Peyer's patch (tissue), 4 donors: Measurements from ENCODE around the gene ARHGEF7. TPM values are rescaled to one million over a fixed set of nuclear protein-coding genes. Genes with fewer than 3 reads are reported as not detected.
A peak's percentile ranks its signal among the peaks of the same experiment; 100 is the strongest.

Experiments used
- DNase-seq, 3 donors: peaks; one replicate each; pipeline ENCODE4 v3.0.0-alpha.2; 2017 to 2019
- H3K27ac ChIP-seq, 4 donors: fragments of 200-600 bp; sonication (generic); one replicate each; pipeline ENCODE4 v1.5.1; 2016 to 2019
- H3K27me3 ChIP-seq, 2 donors: fragments of 200-600 bp; sonication (generic); one replicate each; pipeline ENCODE4 v1.5.1; 2019
- H3K36me3 ChIP-seq, 3 donors: fragments of 200-600 bp; sonication (generic); one replicate each; pipeline ENCODE4 v1.5.1; 2016 to 2019
- H3K4me1 ChIP-seq, 4 donors: fragments of 200-600 bp; sonication (generic); one replicate each; pipeline ENCODE4 v1.5.1; 2016 to 2019
- H3K4me3 ChIP-seq, 4 donors: fragments of 200-600 bp; sonication (generic); 1 replicate in 3 of 4; 2 replicates in 1 of 4; pipeline ENCODE4 v1.5.1; 2016 to 2019; ENCODE audit warnings: mild to moderate bottlenecking in 1 of 4
- H3K9me3 ChIP-seq, 4 donors: fragments of 200-600 bp; sonication (generic); one replicate each; pipeline ENCODE4 v1.5.1; 2016 to 2019; ENCODE audit warnings: mild to moderate bottlenecking in 1 of 4
- CTCF ChIP-seq, 6 experiments: fragments of 450-650 bp in 4 of 6; fragments of 200-600 bp in 2 of 6; sonication (generic) in 1 of 6; IDR thresholded peaks; one replicate each; pipeline ENCODE4 v1.5.1; 2017 to 2019; ENCODE audit warnings: antibody characterized with exemption in 6 of 6, mild to moderate bottlenecking in 3 of 6, moderate library complexity in 1 of 6
- POLR2A ChIP-seq, 2 donors: fragments of 450-650 bp; IDR thresholded peaks; one replicate each; pipeline ENCODE4 v1.5.1; 2017; ENCODE audit warnings: antibody characterized with exemption in 2 of 2, mild to moderate bottlenecking in 2 of 2, moderate library complexity in 2 of 2
- total RNA-seq, 4 donors: library from RNA; depleted of rRNA; stranded (reverse); fragments of >200 nt; gene quantifications; one replicate each; pipeline ENCODE4 v1.1.0, GENCODE V29; 2016

The ARHGEF7 gene
- total RNA-seq, 4 donors from 2014 or later, result 58.1 to 117 (median 95.5) TPM

GRCh38 chr13:111202156-111202621 is 87.1 kb downstream of the ARHGEF7 start:
- peak overlapping the region in 2 of 4 donors; percentile 3 to 31 for H3K27ac ChIP-seq
- no peaks in the 10 kb centered on the region for H3K9me3 ChIP-seq
- no peak overlapping the region for H3K4me3 ChIP-seq

DNA sequence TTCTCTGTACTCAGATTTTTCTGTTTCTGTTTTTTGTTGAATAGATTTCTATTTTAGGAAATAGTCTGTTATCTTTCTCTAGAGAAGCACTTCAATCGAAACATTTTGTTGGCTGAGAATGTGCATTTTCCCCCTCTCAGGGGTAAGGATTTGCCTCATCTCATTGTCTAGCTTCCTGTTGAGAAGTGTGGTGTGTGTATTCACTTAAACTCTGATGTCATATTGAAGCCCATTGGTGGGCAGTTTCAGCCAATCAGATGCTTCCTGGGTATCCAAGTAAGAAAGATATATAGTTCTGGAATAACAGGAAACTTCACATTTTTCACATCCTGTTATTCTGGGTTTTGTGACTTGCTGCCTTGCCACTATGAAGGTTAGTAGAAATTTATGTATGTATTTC is 87.6 kb downstream of the ARHGEF7 start:
- Histone ChIP-seq H3K27me3 (no peaks in the 10 kb centered on the region), H3K4me3 (no peak overlapping the region), H3K27ac (peak overlapping the region in 2 of 4 donors; percentile 1 to 31), H3K36me3 (peaks cover 0 to 8% (median 0%) of the 10 kb centered on the region in 3 donors), H3K9me3 (no peaks in the 10 kb centered on the region), H3K4me1 (peaks cover 0 to 28% (median 6%) of the 10 kb centered on the region in 4 donors)
- no peak for TF ChIP-seq POLR2A (IDR thresholded peaks at IDR 0.05)
- TF ChIP-seq CTCF (IDR thresholded peaks at IDR 0.05), result no peak
- peak in 1 of 3 donors; percentile 46 for DNase-seq

More at GRCh38 chr13:111202156-111202621, 87.1 kb downstream of the ARHGEF7 start:
- peaks cover 0 to 28% (median 6%) of the 10 kb centered on the region in 4 donors for H3K4me1 ChIP-seq
- peaks cover 0 to 8% (median 0%) of the 10 kb centered on the region in 3 donors for H3K36me3 ChIP-seq
- no peak for DNase-seq
- H3K27me3 ChIP-seq, result no peaks in the 10 kb centered on the region
- TF ChIP-seq POLR2A (IDR thresholded peaks at IDR 0.05) (no peak), CTCF (IDR thresholded peaks at IDR 0.05) (no peak)

GRCh38 chr13:111203736-111204389 is 88.8 kb downstream of the ARHGEF7 start:
- Histone ChIP-seq H3K9me3 (no peaks in the 10 kb centered on the region), H3K27ac (peak overlapping the region in 3 of 4 donors; percentile 14 to 50 (median 46)), H3K4me3 (no peak overlapping the region), H3K27me3 (no peaks in the 10 kb centered on the region), H3K36me3 (peaks cover 0 to 8% (median 0%) of the 10 kb centered on the region in 3 donors), H3K4me1 (peaks cover 0 to 28% (median 6%) of the 10 kb centered on the region in 4 donors)
- peak in 1 of 3 donors; percentile 41 for DNase-seq
- TF ChIP-seq POLR2A (IDR thresholded peaks at IDR 0.05) (no peak), CTCF (IDR thresholded peaks at IDR 0.05) (no peak)

GRCh38 chr13:111204438-111205177 is 89.5 kb downstream of the ARHGEF7 start:
- Histone ChIP-seq H3K27ac (peak overlapping the region in 2 of 4 donors; percentile 46 to 50), H3K4me3 (no peak overlapping the region)
- DNase-seq, result no peak

More at GRCh38 chr13:111204438-111205177, 89.5 kb downstream of the ARHGEF7 start:
- Histone ChIP-seq H3K9me3 (no peaks in the 10 kb centered on the region), H3K36me3 (peaks cover 0 to 8% (median 0%) of the 10 kb centered on the region in 3 donors), H3K4me1 (peaks cover 0 to 30% (median 6%) of the 10 kb centered on the region in 4 donors), H3K27me3 (no peaks in the 10 kb centered on the region)
- no peak for TF ChIP-seq POLR2A (IDR thresholded peaks at IDR 0.05)
- no peak for TF ChIP-seq CTCF (IDR thresholded peaks at IDR 0.05)
